SK-N-SH (cell line): ENCODE measurements around the gene NUBP1. TPM values are rescaled to one million over a fixed set of nuclear protein-coding genes. Genes with fewer than 3 reads are reported as not detected.

Source experiments
- CTCF ChIA-PET: fragments of 300-600, 350-600 bp; formaldehyde crosslinking; extraction: SDS; loops from one replicate; lab custom pipeline; 2021; lab: Yijun Ruan, JAX
- POLR2A ChIA-PET: fragments of 350-600 bp; sonication (Branson Sonifier 250); formaldehyde crosslinking; extraction: SDS; loops from one replicate; lab custom pipeline; 2020; ENCODE audit warnings: antibody characterized with exemption, inconsistent platforms; lab: Yijun Ruan, JAX
- DNase-seq: peaks from one replicate; pipeline ENCODE4 v3.0.0; 2012
- H2AFZ ChIP-seq: fragments of 200-600 bp; sonication (generic); 2 replicates; pipeline ENCODE4 v1.8.1; 2016; ENCODE audit warnings: antibody characterized with exemption, mild to moderate bottlenecking, low read depth
- H3F3A ChIP-seq: fragments of 200-600 bp; sonication (generic); replicated peaks from 2 replicates; pipeline ENCODE3; 2016; ENCODE audit warnings: antibody characterized with exemption, mild to moderate bottlenecking; ENCODE audit not compliant: insufficient read depth
- H3K27ac ChIP-seq, 2 experiments: fragments of 200-500 bp in 1 of 2; fragments of 200-600 bp in 1 of 2; sonication (Bioruptor generic) in 1 of 2; sonication (generic), shearing (Covaris generic) in 1 of 2; 2 replicates each; pipeline versions ENCODE4 v1.5.1 to v1.6.1; 2014 to 2016; ENCODE audit warnings: low read depth in 2 of 2, inconsistent platforms in 1 of 2, low read length in 1 of 2, mild to moderate bottlenecking in 1 of 2, mixed read lengths in 1 of 2
- H3K27me3 ChIP-seq: fragments of 200-600 bp; sonication (generic), shearing (Covaris generic); 2 replicates; pipeline ENCODE4 v1.6.1; 2016; ENCODE audit warnings: mixed run types; ENCODE audit not compliant: insufficient read depth
- H3K36me3 ChIP-seq, 2 experiments: fragments of 200-500 bp in 1 of 2; fragments of 200-600 bp in 1 of 2; sonication (Bioruptor generic) in 1 of 2; sonication (generic) in 1 of 2; replicated peaks in 1 of 2; 2 replicates each; pipeline versions ENCODE3 to v1.5.1; 2014 to 2016; ENCODE audit warnings: low read length in 1 of 2, mild to moderate bottlenecking in 1 of 2; ENCODE audit not compliant: insufficient read depth in 2 of 2, control insufficient read depth in 1 of 2
- H3K4me1 ChIP-seq, 2 experiments: fragments of 200-500 bp in 1 of 2; fragments of 200-600 bp in 1 of 2; sonication (Bioruptor generic) in 1 of 2; sonication (generic), shearing (Covaris generic) in 1 of 2; 2 replicates each; pipeline versions ENCODE4 v1.5.1 to v1.6.1; 2014 to 2016; ENCODE audit warnings: low read depth in 1 of 2, low read length in 1 of 2, mixed run types in 1 of 2; ENCODE audit not compliant: insufficient read depth in 2 of 2, control insufficient read depth in 1 of 2
- H3K4me2 ChIP-seq: fragments of 200-600 bp; sonication (generic), shearing (Covaris generic); 2 replicates; pipeline ENCODE4 v1.6.1; 2017; ENCODE audit warnings: mixed run types
- H3K4me3 ChIP-seq, 2 experiments: fragments of 200-500 bp in 1 of 2; fragments of 200-600 bp in 1 of 2; sonication (Bioruptor generic) in 1 of 2; sonication (generic), shearing (Covaris generic) in 1 of 2; 2 replicates each; pipeline versions ENCODE4 v1.5.1 to v1.8.1; 2014 to 2016; ENCODE audit warnings: low read depth in 2 of 2, inconsistent platforms in 1 of 2, low read length in 1 of 2, mild to moderate bottlenecking in 1 of 2, mixed read lengths in 1 of 2, moderate library complexity in 1 of 2
- H3K79me2 ChIP-seq: fragments of 200-600 bp; sonication (generic); 2 replicates; pipeline ENCODE4 v1.8.1; 2017; ENCODE audit warnings: mild to moderate bottlenecking; ENCODE audit not compliant: insufficient read depth
- H3K9ac ChIP-seq: fragments of 200-600 bp; sonication (generic); 2 replicates; pipeline ENCODE4 v1.6.1; 2017; ENCODE audit warnings: mixed run types
- H3K9me2 ChIP-seq: fragments of 200-600 bp; sonication (generic); 2 replicates; pipeline ENCODE4 v1.6.1; 2017; ENCODE audit warnings: mixed run types
- H3K9me3 ChIP-seq: fragments of 200-600 bp; sonication (generic); 2 replicates; pipeline ENCODE4 v1.6.1; 2017; ENCODE audit warnings: mixed run types, mild to moderate bottlenecking, moderate library complexity
- H4K20me1 ChIP-seq: fragments of 200-600 bp; sonication (generic); 2 replicates; pipeline ENCODE4 v1.6.1; 2017; ENCODE audit warnings: mild to moderate bottlenecking, mixed run types; ENCODE audit not compliant: insufficient read depth
- ELF1 ChIP-seq: IDR thresholded peaks from 2 replicates; pipeline ENCODE4 v1.4.0; 2012
- EP300 ChIP-seq, 2 experiments: IDR thresholded peaks; 2 replicates each; pipeline versions ENCODE4 v1.4.0 to v1.6.1; 2012; ENCODE audit warnings: borderline replicate concordance in 1 of 2, low read depth in 1 of 2, low read length in 1 of 2
- FOXM1 ChIP-seq: IDR thresholded peaks from 2 replicates; pipeline ENCODE4 v1.4.0; 2012; ENCODE audit warnings: low read depth, mild to moderate bottlenecking
- GABPA ChIP-seq: IDR thresholded peaks from 2 replicates; pipeline ENCODE4 v1.4.0; 2012; ENCODE audit warnings: low read depth, mild to moderate bottlenecking
- IRF3 ChIP-seq: fragments of 150-350 bp; IDR thresholded peaks from 2 replicates; pipeline ENCODE4 v1.6.1; 2016; ENCODE audit warnings: mild to moderate bottlenecking, low read depth, low read length
- JUND ChIP-seq: IDR thresholded peaks from 2 replicates; pipeline ENCODE4 v1.4.0; 2012
- MEF2A ChIP-seq: IDR thresholded peaks from 2 replicates; pipeline ENCODE4 v1.4.0; 2012; ENCODE audit warnings: low read depth, borderline replicate concordance
- MXI1 ChIP-seq: IDR thresholded peaks from 2 replicates; pipeline ENCODE4 v1.6.1; 2012; ENCODE audit warnings: mild to moderate bottlenecking, low read depth, low read length, improper control_type of control experiment
- NFIC ChIP-seq: IDR thresholded peaks from 2 replicates; pipeline ENCODE4 v1.4.0; 2012; ENCODE audit warnings: borderline replicate concordance
- NRF1 ChIP-seq: IDR thresholded peaks from 2 replicates; pipeline ENCODE4 v1.6.1; 2012; ENCODE audit warnings: low read depth, mild to moderate bottlenecking, low read length
- PBX3 ChIP-seq: IDR thresholded peaks from 2 replicates; pipeline ENCODE4; 2012
- POLR2AphosphoS5 ChIP-seq: IDR thresholded peaks from 2 replicates; pipeline ENCODE4 v1.6.1; 2012; ENCODE audit warnings: low read depth, low read length
- RCOR1 ChIP-seq: fragments of 150-350 bp; IDR thresholded peaks from 2 replicates; pipeline ENCODE4 v1.6.1; 2017; ENCODE audit warnings: antibody characterized with exemption, low read length
- REST ChIP-seq: IDR thresholded peaks from 2 replicates; pipeline ENCODE4 v1.6.1; 2012; ENCODE audit warnings: mild to moderate bottlenecking, low read depth, low read length, moderate library complexity
- RFX5 ChIP-seq: IDR thresholded peaks from 2 replicates; pipeline ENCODE4 v1.6.1; 2012; ENCODE audit warnings: mild to moderate bottlenecking, improper control_type of control experiment, low read length
- RXRA ChIP-seq: IDR thresholded peaks from 2 replicates; pipeline ENCODE4 v1.4.0; 2012; ENCODE audit warnings: low read depth, mild to moderate bottlenecking, borderline replicate concordance
- SIN3A ChIP-seq: IDR thresholded peaks from 2 replicates; pipeline ENCODE4 v1.6.1; 2012; ENCODE audit warnings: low read depth, mild to moderate bottlenecking, low read length, moderate library complexity, borderline replicate concordance
- SMC3 ChIP-seq: IDR thresholded peaks from 2 replicates; pipeline ENCODE4 v1.6.1; 2012; ENCODE audit warnings: low read depth, low read length, improper control_type of control experiment
- USF2 ChIP-seq: fragments of 150-350 bp; IDR thresholded peaks from 2 replicates; pipeline ENCODE4 v1.6.1; 2017; ENCODE audit warnings: antibody characterized with exemption, low read length, low read depth, borderline replicate concordance
- ZBTB33 ChIP-seq: IDR thresholded peaks from 2 replicates; pipeline ENCODE4 v1.4.0; 2012; ENCODE audit warnings: low read depth, borderline replicate concordance
- WGBS: methylation state at CpG from one replicate; pipeline ENCODE4 v1.1.6; 2017; ENCODE audit warnings: low lambda C conversion rate; 5-methylcytosine and 5-hydroxymethylcytosine counted together
- polyA plus RNA-seq, 3 experiments: library from polyadenylated mRNA; depleted of rRNA; stranded (reverse); fragments of >200 nt; gene quantifications; 2 replicates each; pipeline ENCODE4 v1.2.3, GENCODE V29; 2012

The NUBP1 gene
- polyA plus RNA-seq, 1 of the 3 experiments (the other 2 are of a cell fraction): 49.8 TPM

- no peaks in the 10 kb centered on the region for H3F3A ChIP-seq
- H3K9ac ChIP-seq: no peak overlapping the region
- no peak overlapping the region for H2AFZ ChIP-seq
- no peaks in the 10 kb centered on the region for H3K79me2 ChIP-seq
- TF ChIP-seq EP300 (IDR thresholded peaks at IDR 0.05; ENCODE audit: borderline replicate concordance in 1 of 2, low read depth in 1 of 2, low read length in 1 of 2) (no peak), MEF2A (no peak), GABPA (no peak), ZBTB33 (no peak), SIN3A (no peak), IRF3 (no peak), JUND (no peak), RCOR1 (no peak), REST (no peak), ELF1 (no peak), RFX5 (no peak), NFIC (no peak), FOXM1 (no peak), RXRA (no peak), NRF1 (no peak), MXI1 (no peak), USF2 (no peak), POLR2AphosphoS5 (no peak), SMC3 (no peak), PBX3 (no peak)
- 75% methylated on average over 14 of the region's 21 CpGs for WGBS
- H3K9me3 ChIP-seq: no peaks in the 10 kb centered on the region
- no peak for DNase-seq
- no peaks in the 10 kb centered on the region for H3K4me1 ChIP-seq
- no peak overlapping the region for H3K27ac ChIP-seq
- ChIA-PET POLR2A (no interaction called here), CTCF (interaction anchor here (0.6 kb wide), 1 partner anchor 10 kb away, joined by 3 read pairs; no protein-coding TSS in a partner anchor)
- no peaks in the 10 kb centered on the region for H4K20me1 ChIP-seq
- no peaks in the 10 kb centered on the region for H3K27me3 ChIP-seq
- no peak overlapping the region for H3K4me2 ChIP-seq
- no peak overlapping the region for H3K4me3 ChIP-seq
- no peaks in the 10 kb centered on the region for H3K9me2 ChIP-seq
- H3K36me3 ChIP-seq: no peaks in the 10 kb centered on the region
Observed at GRCh38 chr16:10694306-10694705, 49.3 kb upstream of the NUBP1 start.
